Sigmoid colon (tissue), 4 donors: Measurements from ENCODE around the gene TMEM215.

Source experiments
- CTCF ChIP-seq, 4 experiments: fragments of 450-650 bp in 3 of 4; fragments of 200-600 bp in 1 of 4; IDR thresholded peaks; one replicate each; pipeline ENCODE4 v1.5.1; 2016 to 2019; ENCODE audit warnings: antibody characterized with exemption in 4 of 4, mild to moderate bottlenecking in 3 of 4, moderate library complexity in 2 of 4
- EP300 ChIP-seq, 4 donors: sonication (generic); formaldehyde crosslinking; IDR thresholded peaks; one replicate each; pipeline ENCODE4 v1.6.1; 2017; ENCODE audit warnings: antibody characterized with exemption in 4 of 4
- POLR2A ChIP-seq, 2 donors: fragments of 450-650 bp; IDR thresholded peaks; one replicate each; pipeline ENCODE4 v1.6.1; 2016; ENCODE audit warnings: antibody characterized with exemption in 2 of 2, mild to moderate bottlenecking in 2 of 2, moderate library complexity in 2 of 2
- POLR2AphosphoS5 ChIP-seq, 4 donors: sonication (generic); formaldehyde crosslinking; IDR thresholded peaks; one replicate each; pipeline ENCODE4 v1.6.1; 2017; ENCODE audit warnings: antibody characterized with exemption in 4 of 4

GRCh38 chr9:32787816-32788215, 4.5 kb downstream of the TMEM215 start:
- TF ChIP-seq POLR2AphosphoS5 (IDR thresholded peaks at IDR 0.05), result no peak
- TF ChIP-seq CTCF (IDR thresholded peaks at IDR 0.05), result no peak
- no peak for TF ChIP-seq POLR2A (IDR thresholded peaks at IDR 0.05)
- TF ChIP-seq EP300 (IDR thresholded peaks at IDR 0.05), result no peak
